DND-41 (cell line): ENCODE data around the gene PCDH9.

ENCODE experiments used
- ATAC-seq: fragments of 200-7000 bp; cut with Tn5 transposase; 3 replicates; pipeline ENCODE4 v1.9.1; 2021; ENCODE audit warnings: low read depth; ENCODE audit not compliant: insufficient read depth
- DNase-seq: peaks from one replicate; pipeline ENCODE4 v3.0.0-alpha.2; 2020
- H2AFZ ChIP-seq: 2 replicates; pipeline ENCODE4 v1.6.0; 2012; ENCODE audit warnings: low read depth, low read length
- H3K27ac ChIP-seq: 2 replicates; pipeline ENCODE4 v1.5.1; 2012; ENCODE audit warnings: low read length, inconsistent platforms
- H3K27me3 ChIP-seq: fragments of 200-600 bp; sonication (generic); 2 replicates; pipeline ENCODE4 v1.6.0; 2012; ENCODE audit warnings: low read length, mild to moderate bottlenecking, inconsistent platforms; ENCODE audit not compliant: insufficient read depth, poor library complexity
- H3K36me3 ChIP-seq: 2 replicates; pipeline ENCODE4 v1.5.1; 2012; ENCODE audit warnings: low read length, inconsistent platforms; ENCODE audit not compliant: insufficient read depth
- H3K4me1 ChIP-seq: 2 replicates; pipeline ENCODE4 v1.5.1; 2012; ENCODE audit warnings: mild to moderate bottlenecking, low read length; ENCODE audit not compliant: insufficient read depth
- H3K4me2 ChIP-seq: 2 replicates; pipeline ENCODE4 v1.6.0; 2012; ENCODE audit warnings: mild to moderate bottlenecking, moderate library complexity, low read length, inconsistent platforms; ENCODE audit not compliant: insufficient read depth
- H3K4me3 ChIP-seq, 2 experiments: fragments of 200-600 bp in 1 of 2; shearing (Covaris generic) in 1 of 2; 2 replicates each; pipeline ENCODE4 v1.5.1; 2012 to 2016; ENCODE audit warnings: inconsistent platforms in 2 of 2, low read length in 2 of 2, mild to moderate bottlenecking in 2 of 2, low read depth in 1 of 2, moderate library complexity in 1 of 2
- H3K79me2 ChIP-seq: 2 replicates; pipeline ENCODE4 v1.6.0; 2012; ENCODE audit warnings: low read length, inconsistent platforms; ENCODE audit not compliant: insufficient read depth
- H3K9ac ChIP-seq: 2 replicates; pipeline ENCODE4 v1.6.0; 2012; ENCODE audit warnings: low read depth, mild to moderate bottlenecking, inconsistent platforms, low read length, moderate library complexity
- H3K9me3 ChIP-seq: 2 replicates; pipeline ENCODE4 v1.5.1; 2012; ENCODE audit warnings: low read length, moderate library complexity, mild to moderate bottlenecking, inconsistent platforms; ENCODE audit not compliant: insufficient read depth, severe bottlenecking
- H4K20me1 ChIP-seq: 2 replicates; pipeline ENCODE4 v1.6.0; 2012; ENCODE audit warnings: low read length; ENCODE audit not compliant: insufficient read depth
- CTCF ChIP-seq: IDR thresholded peaks from 2 replicates; pipeline ENCODE4 v1.5.1; 2012; ENCODE audit warnings: borderline replicate concordance, low read length, moderate library complexity, mild to moderate bottlenecking; ENCODE audit not compliant: poor library complexity, severe bottlenecking; ENCODE audit errors: extremely low read depth
- EZH2 ChIP-seq: IDR thresholded peaks from 3 replicates; pipeline ENCODE4 v1.6.1; 2012; ENCODE audit warnings: borderline replicate concordance, low read depth, mild to moderate bottlenecking, moderate library complexity, low read length, inconsistent platforms; ENCODE audit not compliant: severe bottlenecking

Gene PCDH9

GRCh38 chr13:67117010-67117550 is 113.1 kb downstream of the PCDH9 start:
- Histone ChIP-seq H3K36me3 (no peaks in the 10 kb centered on the region), H3K9me3 (no peaks in the 10 kb centered on the region), H3K27me3 (no peaks in the 10 kb centered on the region), H3K27ac (no peak overlapping the region), H3K4me1 (no peaks in the 10 kb centered on the region), H4K20me1 (no peaks in the 10 kb centered on the region), H2AFZ (no peak overlapping the region), H3K4me2 (no peak overlapping the region), H3K4me3 (no peak overlapping the region), H3K79me2 (no peaks in the 10 kb centered on the region), H3K9ac (no peak overlapping the region)
- no peak for DNase-seq
- no peak for ATAC-seq
- no peak for TF ChIP-seq CTCF

GRCh38 chr13:67107979-67108378 is 122.2 kb downstream of the PCDH9 start:
- no peaks in the 10 kb centered on the region for H3K36me3 ChIP-seq
- DNase-seq (no peak), ATAC-seq (peak; percentile 37; the same call in 1 of the 3 replicates)
- no peaks in the 10 kb centered on the region for H3K79me2 ChIP-seq
- no peak overlapping the region for H3K27ac ChIP-seq
- H3K9ac ChIP-seq, result no peak overlapping the region
- no peaks in the 10 kb centered on the region for H4K20me1 ChIP-seq
- H3K4me2 ChIP-seq, result no peak overlapping the region
- H3K27me3 ChIP-seq, result no peaks in the 10 kb centered on the region
- H2AFZ ChIP-seq, result peak overlapping the region; percentile 27; the same call in 1 of the 2 replicates
- H3K9me3 ChIP-seq, result peaks cover 18% of the 10 kb centered on the region
- no peaks in the 10 kb centered on the region for H3K4me1 ChIP-seq
- no peak for TF ChIP-seq CTCF
- TF ChIP-seq EZH2, result no peak
- H3K4me3 ChIP-seq, result no peak overlapping the region

GRCh38 chr13:67106502-67107057 is 123.6 kb downstream of the PCDH9 start:
- TF ChIP-seq EZH2, result no peak
- TF ChIP-seq CTCF, result no peak
- Histone ChIP-seq H2AFZ (no peak overlapping the region), H3K79me2 (no peaks in the 10 kb centered on the region), H3K4me2 (no peak overlapping the region), H3K9ac (no peak overlapping the region), H4K20me1 (no peaks in the 10 kb centered on the region), H3K36me3 (no peaks in the 10 kb centered on the region), H3K27ac (no peak overlapping the region), H3K27me3 (no peaks in the 10 kb centered on the region), H3K4me1 (no peaks in the 10 kb centered on the region), H3K4me3 (no peak overlapping the region; a peak in 1 of 4 replicates), H3K9me3 (peaks cover 18% of the 10 kb centered on the region)
- no peak for ATAC-seq
- no peak for DNase-seq
